Caki2 (cell line): ENCODE data around the gene WDR59. TPM values are rescaled to one million over a fixed set of nuclear protein-coding genes. Genes with fewer than 3 reads are reported as not detected.
"Not testable (repeated sequence)": the region's sequence is repeated elsewhere in the genome, so short reads cannot be mapped to it uniquely, and the experiment has no call there.

Experiments used
- DNase-seq: peaks from one replicate; pipeline ENCODE4 v3.0.0-alpha.2; 2015; ENCODE audit warnings: low read depth
- in situ Hi-C: cut with HindIII; loops from 2 replicates; pipeline ENCODE4 v1.10.0; 2016; ENCODE audit warnings: low sequenced_read_pairs, low pct_unique_long_range_greater_than_20kb, mixed read lengths
- total RNA-seq: library from RNA; depleted of rRNA; stranded (reverse); fragments of >200 nt; shearing (Covaris generic); gene quantifications from 2 replicates; pipeline ENCODE4 v1.2.3, GENCODE V29; 2014; ENCODE audit warnings: low replicate concordance

WDR59 gene
- total RNA-seq, 1 experiment from 2014 or later, result 15.8 TPM

- in situ Hi-C loops, result no loop called here
Measured at GRCh38 chr16:74991268-74991592, 6.3 kb upstream of the WDR59 start.

DNA sequence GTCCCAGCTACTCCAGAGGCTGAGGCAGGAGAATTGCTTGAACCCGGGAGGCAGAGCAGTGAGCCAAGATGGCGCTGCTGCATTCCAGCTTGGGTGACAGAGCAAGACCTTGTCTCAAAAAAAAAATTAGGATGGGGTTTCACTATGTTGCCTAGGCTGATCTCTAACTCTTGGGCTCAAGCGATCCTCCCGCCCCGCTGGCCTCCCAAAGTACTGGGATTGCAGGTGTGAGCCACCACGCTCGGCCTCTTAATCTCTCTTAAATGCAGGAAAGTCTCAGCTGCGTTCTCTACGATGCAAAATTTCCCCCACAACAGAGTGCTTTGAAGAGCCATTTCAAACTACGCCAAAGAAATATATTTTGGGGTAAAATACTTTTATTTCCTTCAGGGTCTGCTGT is 5.9 kb upstream of the WDR59 start:
- no peak for DNase-seq
- in situ Hi-C loops, result no loop called here

More at GRCh38 chr16:74991268-74991592, 6.3 kb upstream of the WDR59 start:
- DNase-seq, result no peak

- in situ Hi-C loops, DNase-seq: not testable (repeated sequence)
Measured at GRCh38 chr16:74989864-74990263, 4.9 kb upstream of the WDR59 start.

- DNase-seq, result no peak
- in situ Hi-C loops, result no loop called here
Measured at GRCh38 chr16:74987027-74987681, 2.2 kb upstream of the WDR59 start.

DNA sequence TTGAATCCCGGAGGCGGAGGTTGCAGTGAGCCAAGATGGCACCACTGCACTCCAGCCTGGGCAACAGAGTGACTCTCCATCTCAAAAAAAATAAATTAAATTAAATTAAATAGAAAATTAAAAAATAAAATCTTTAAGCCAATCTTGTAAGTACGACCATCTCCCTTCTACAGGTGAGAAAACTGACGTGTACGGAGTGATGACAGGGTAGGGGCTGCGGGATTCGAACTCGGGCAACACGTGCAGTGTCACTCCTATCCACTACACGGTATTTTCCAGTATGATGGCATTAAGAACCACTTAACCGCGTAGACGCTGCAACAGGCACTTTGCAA is 762 bp downstream of the WDR59 start:
- in situ Hi-C loops, result no loop called here

DNA sequence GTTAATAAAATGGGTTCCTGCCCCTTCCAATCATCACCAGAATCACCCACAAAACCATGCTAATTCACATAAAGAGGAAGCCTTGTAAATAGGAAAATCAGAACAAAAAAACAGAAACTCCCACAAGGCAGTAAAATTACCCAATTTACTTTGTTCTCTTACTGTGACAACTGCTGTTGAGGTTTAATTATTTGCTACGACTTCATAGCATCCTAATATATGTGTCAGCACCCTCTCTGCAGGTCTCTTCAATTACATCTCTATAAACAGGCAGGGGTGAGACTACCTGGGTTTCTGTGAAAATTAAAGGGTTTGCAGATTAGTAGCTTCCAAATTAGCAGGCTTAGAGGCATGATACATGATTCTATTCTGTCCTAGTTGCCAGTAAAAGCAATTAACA is 2.7 kb downstream of the WDR59 start:
- in situ Hi-C loops, result no loop called here
- no peak for DNase-seq

More for the DNA sequence above, 762 bp downstream of the WDR59 start:
- DNase-seq, result no peak

- in situ Hi-C loops, result no loop called here
- DNase-seq, result no peak
Measured at GRCh38 chr16:74975591-74975990, 9.3 kb downstream of the WDR59 start.

DNA sequence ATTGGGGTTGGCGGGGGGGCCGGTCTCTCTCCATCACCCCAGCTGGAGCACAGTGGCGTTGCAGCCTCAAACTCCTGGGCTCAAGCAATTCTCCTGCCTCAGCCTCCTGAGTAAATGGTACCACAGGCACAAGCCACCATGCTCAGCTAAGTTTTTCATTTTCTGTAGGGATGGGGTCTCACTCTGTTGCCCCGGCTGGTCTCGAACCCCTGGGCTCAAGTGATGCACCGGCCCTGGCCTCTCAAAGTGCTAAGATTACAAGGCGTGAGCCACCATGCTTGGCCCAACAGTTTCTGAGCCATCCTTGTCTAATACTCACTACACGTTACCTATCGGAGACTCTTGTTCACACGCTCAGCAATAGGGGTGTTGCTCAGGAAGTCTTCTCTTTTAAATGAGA is 11.6 kb downstream of the WDR59 start:
- no peak for DNase-seq
- in situ Hi-C loops, result no loop called here

DNA sequence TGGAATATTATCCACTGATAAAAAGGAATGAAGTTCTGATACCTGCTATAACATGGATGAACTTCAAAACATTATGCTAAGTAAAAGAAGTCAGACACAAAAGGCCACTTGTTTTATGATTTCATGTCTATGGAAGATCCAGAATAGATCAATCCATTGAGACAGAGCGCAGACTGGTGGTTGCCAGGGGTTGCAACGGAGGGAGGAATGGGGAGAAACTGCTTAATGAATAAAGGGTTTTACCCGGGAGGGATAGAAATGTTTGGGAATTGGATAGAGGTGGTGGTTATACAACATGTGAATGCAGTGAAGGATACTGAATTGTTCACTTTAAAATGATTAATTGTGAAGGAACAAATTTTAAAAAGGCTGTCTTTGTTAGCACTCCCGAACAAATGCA is 30.2 kb downstream of the WDR59 start:
- no peak for DNase-seq
- in situ Hi-C loops, result no loop called here

GRCh38 chr16:74951681-74952080 is 33.2 kb downstream of the WDR59 start:
- in situ Hi-C loops, result no loop called here
- peak; percentile 57 for DNase-seq

DNA sequence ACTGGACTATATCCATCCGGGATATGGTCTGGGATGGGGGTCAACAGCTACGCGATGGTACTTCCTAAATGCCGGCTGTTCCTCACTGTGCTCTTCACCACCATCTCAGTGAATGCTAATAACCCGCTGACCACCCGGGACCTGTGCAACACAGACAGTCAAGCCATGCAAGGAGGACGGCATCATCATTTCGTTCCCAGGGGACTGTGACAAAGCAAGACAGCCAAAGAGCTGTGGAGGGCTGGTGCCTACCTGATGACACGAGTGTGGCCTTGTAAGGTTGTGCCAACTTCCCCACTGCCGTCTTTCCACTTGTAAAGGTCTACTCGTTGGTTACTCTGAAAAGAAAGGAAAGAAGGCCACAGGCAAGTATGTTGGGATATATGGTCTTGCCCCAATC is 33.7 kb downstream of the WDR59 start:
- DNase-seq, result no peak
- in situ Hi-C loops, result no loop called here

DNA sequence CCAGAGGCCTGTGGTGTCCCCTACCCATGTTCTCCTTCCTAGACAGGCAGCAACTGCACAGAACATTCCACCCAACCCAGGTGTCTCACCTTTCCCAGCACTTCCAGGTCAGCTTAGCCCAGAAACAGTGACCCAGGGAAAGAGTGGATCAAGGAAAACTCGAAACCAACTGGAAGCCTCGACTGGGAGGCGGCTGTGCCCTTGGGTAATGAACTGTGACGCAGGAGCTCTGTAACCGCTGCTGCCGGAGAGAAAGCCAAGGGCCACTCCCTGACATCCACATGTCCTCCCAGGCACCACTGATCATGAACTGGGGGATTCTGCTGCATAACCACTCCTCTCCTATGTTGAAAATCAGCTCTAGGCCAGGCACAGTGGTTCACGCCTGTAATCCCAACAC is 34.4 kb downstream of the WDR59 start:
- in situ Hi-C loops, result no loop called here
- DNase-seq, result peak; percentile 73

DNA sequence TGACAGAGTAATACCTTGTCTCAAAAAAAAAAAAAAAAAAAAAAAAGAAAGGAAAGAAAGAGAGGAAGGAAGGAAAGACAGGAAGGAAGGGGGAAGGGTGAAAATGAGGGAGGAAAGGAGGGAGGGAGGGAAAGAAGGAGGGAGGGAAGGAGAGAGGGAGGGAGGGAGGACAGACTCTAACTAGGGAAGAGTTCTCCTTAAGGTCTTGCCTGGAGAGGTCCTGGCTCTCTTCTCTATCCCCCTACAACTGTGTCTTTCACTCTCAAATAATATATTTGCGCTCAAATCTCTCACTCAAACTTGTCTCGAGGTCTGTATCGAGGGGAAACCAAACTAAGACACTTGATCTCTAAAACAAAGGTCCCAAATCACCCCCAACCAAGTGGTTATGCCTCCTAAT is 35.6 kb downstream of the WDR59 start:
- in situ Hi-C loops, result no loop called here
- DNase-seq, result no peak

DNA sequence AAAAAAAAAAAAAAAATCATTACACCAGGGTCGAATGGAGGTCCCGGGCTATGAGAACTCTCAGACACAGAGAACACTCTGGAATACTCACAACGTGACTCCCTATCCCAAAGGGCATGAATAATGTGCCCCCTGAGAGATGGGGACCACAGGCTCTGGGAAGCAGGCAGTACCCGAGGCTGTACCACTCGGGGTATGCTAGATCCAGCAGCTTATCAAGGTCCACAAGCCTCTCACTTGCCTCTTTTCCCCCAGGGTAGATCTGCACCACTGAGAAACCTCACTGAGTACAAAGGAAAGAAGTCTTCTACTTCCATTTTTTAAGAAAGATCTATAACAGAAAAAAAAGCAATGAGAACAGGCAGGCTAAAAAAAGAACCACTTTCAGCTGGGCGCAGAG is 40.5 kb downstream of the WDR59 start:
- no peak for DNase-seq
- in situ Hi-C loops, result no loop called here

DNA sequence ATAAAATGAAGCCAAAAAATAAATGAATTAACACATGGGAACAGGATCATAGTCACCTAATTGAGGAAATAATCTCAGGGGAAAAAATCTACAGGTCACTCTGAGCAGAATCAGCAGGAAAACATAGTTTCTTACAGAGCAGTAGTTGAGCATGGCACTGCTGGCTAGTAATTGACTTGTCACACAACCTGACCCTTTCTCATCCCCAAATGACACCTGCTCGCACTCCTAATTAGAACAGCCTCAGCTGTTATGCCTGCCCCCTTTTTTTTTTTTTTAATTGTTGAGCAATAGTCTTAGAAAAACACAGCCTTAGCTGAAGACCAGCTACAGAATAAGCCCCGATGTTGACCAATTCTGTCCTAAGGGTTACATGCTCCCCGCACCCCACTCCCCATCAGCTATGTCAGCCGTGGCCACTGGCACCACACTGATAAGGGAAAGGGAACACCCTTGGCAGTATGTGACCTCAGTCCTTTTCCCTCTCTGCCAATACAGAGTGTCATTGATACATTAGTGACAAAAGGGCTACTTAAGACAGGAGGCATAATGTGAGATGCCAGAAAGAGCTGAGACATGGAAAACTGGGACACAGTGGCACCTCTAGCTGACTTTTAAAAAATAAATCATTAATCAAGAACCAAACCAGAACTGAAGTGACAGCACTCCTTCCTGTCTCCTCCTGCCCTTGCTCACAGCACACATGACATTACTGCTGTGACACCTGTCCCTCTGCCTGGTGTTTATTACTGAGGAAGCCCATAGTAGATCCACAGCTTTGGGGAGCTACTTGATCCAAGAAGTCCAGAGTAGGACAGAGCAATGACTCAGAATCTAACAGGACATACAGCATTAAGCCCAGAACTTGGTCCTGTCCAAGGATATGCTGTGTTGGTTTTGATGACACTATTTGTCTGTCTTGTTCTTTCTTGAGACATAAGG is 41.7 kb downstream of the WDR59 start:
- DNase-seq, result no peak

GRCh38 chr16:74942566-74942965 is 42.4 kb downstream of the WDR59 start:
- no peak for DNase-seq
- in situ Hi-C loops, result no loop called here

More for the DNA sequence above, 41.7 kb downstream of the WDR59 start:
- in situ Hi-C loops, result no loop called here

DNA sequence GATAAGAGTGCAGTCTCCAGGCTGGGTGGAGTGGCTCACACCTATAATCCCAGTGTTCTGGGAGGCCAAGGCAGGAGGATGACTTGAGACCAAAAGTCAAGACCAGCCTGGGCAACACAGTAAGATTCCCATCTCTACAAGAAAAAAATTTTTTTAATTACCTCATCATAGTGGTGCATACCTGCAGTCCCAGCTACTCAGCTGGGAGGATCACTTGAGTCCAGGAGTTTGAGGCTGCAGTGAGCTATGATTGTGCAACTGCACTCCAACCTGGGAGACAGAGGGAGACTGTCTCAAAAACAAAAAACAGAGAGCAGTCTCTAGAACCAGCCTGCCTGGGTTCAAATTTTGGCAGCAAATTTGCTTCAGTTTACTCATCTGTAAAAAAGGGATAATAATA is 45.2 kb downstream of the WDR59 start:
- DNase-seq, result no peak
- in situ Hi-C loops, result no loop called here

DNA sequence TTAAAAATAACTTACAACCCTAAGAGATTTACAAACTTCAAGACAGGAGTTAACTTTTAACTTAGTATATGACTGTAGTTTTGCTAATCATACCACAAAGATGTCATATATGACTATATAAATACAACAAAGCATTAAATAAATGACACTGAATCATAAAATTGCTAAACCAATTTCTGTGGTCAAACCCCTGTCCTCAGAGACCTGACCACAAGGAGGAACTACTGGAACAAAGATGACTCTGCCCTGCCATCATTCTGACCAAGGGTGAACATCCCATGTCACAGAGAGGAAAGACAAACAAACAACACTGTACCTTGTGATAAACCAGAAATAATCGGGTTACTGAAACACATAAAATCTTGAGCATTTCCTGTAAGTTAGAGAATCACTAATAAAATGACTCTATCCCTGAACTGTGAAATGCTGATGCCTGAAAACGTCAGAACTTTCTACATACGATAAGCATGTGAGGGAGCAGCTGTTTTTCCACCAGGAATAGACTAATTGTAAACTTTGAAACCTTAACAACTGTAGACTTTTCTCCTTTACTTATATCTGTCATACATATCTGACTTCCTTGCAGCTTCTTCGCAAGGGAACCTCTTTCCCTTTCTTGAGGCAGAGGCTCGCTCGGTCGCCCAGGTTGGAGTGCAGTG is 47.9 kb downstream of the WDR59 start:
- DNase-seq, result peak; percentile 91
- in situ Hi-C loops, result no loop called here

- DNase-seq, result no peak
- in situ Hi-C loops, result no loop called here
Measured at GRCh38 chr16:74931445-74931844, 53.5 kb downstream of the WDR59 start.
